ENCODE data around the gene STT3A. TPM values are rescaled to one million over a fixed set of nuclear protein-coding genes. Genes with fewer than 3 reads are reported as not detected.

Gene STT3A
- total and polyA plus RNA-seq, 2 of the 13 experiments (the other 11 are each of a cell fraction or from before 2014, with no cell fraction given), result 229 to 319 TPM

GRCh38 chr11:125554038-125554437 is 38.6 kb upstream of the STT3A start:
- Histone ChIP-seq H3K27ac (ENCODE audit: extremely low read length, insufficient read depth, low read length) (no peak overlapping the region), H2AFZ (ENCODE audit: low read length) (no peak overlapping the region), H3K4me2 (ENCODE audit: low read depth, low read length) (peak overlapping the region; percentile 10; the same call in 1 of the 2 replicates), H3K9me3 (ENCODE audit: low read length) (no peaks in the 10 kb centered on the region), H3K36me3 (replicated peaks in 1 of 2; ENCODE audit: control insufficient read depth in 1 of 2, insufficient read depth in 2 of 2, low read length in 2 of 2) (no peaks in the 10 kb centered on the region), H4K20me1 (ENCODE audit: insufficient read depth, low read length) (no peaks in the 10 kb centered on the region), H3K4me3 (replicated peaks in 1 of 3; ENCODE audit: insufficient read depth in 1 of 3, low read depth in 2 of 3, low read length in 3 of 3) (no peak overlapping the region), H3K27me3 (ENCODE audit: control insufficient read depth in 1 of 2, insufficient read depth in 2 of 2, low read length in 2 of 2) (no peaks in the 10 kb centered on the region; a peak in 1 of 5 replicates), H3K4me1 (ENCODE audit: insufficient read depth, low read length) (peaks cover 7% of the 10 kb centered on the region; the same call in 1 of the 2 replicates), H3K79me2 (ENCODE audit: insufficient read depth, low read length) (no peaks in the 10 kb centered on the region), H3K9ac (ENCODE audit: insufficient read depth, low read depth, low read length) (no peak overlapping the region)
- peak; percentile 44 for FAIRE-seq
- DNase-seq (ENCODE audit: low spot score), result peak; percentile 66
- POLR2A ChIA-PET, result interaction anchor here (1.1 kb wide), 2 partner anchors 12 to 38 kb away, joined by 3 to 5 read pairs; partner anchors contain the start of gene STT3A
- 5% methylated on average over 3 of the region's 3 CpGs for WGBS (ENCODE audit: low lambda C conversion rate)
- in situ Hi-C loops (cut with HindIII; ENCODE audit: extremely low pct_ligation_motif_present, low pct_unique_long_range_greater_than_20kb) (loop anchor here (10.0 kb wide), 1 partner anchor 321 kb away; no protein-coding TSS in a partner anchor), intact Hi-C loops (cut with micrococcal nuclease; ENCODE audit: unreplicated experiment) (no loop called here)
- CTCF ChIA-PET (ENCODE audit: low intra/inter-chr PET ratio, low total read pairs), result interaction anchor here (1.5 kb wide), 1 partner anchor 317 kb away, joined by 4 read pairs; no protein-coding TSS in a partner anchor
- BruUV-seq (replicated peaks), result no TSS peak
- peak; percentile 95 for ATAC-seq
- peak; percentile 81 for TF ChIP-seq NR2C2 (CRISPR knock-in tag; IDR thresholded peaks at IDR 0.05; ENCODE audit: borderline replicate concordance)
- TF ChIP-seq MAZ (IDR thresholded peaks at IDR 0.05; ENCODE audit: borderline replicate concordance, low read depth, low read length), result no peak
- TF ChIP-seq MAZ (CRISPR knock-in tag; IDR thresholded peaks at IDR 0.05; ENCODE audit: low read depth), result no peak
- TF ChIP-seq STAG1 (CRISPR knock-in tag; IDR thresholded peaks at IDR 0.05), result peak; percentile 74
- no peak for TF ChIP-seq ZNF12 (CRISPR knock-in tag; IDR thresholded peaks at IDR 0.05)
- TF ChIP-seq ZBTB4 (CRISPR knock-in tag; IDR thresholded peaks at IDR 0.05; ENCODE audit: borderline replicate concordance), result no peak
- TF ChIP-seq GATAD2A (CRISPR knock-in tag; IDR thresholded peaks at IDR 0.05), result 0 out of 2 replicates have a peak, but pooled peaks have one; percentile 19
- no peak for TF ChIP-seq POGZ (CRISPR knock-in tag; IDR thresholded peaks at IDR 0.05)
- TF ChIP-seq ZNF513 (CRISPR knock-in tag; conservative IDR thresholded peaks at IDR 0.05), result no peak
- TF ChIP-seq MYC (CRISPR knock-in tag; IDR thresholded peaks at IDR 0.05; ENCODE audit: borderline replicate concordance), result peak; percentile 67
- no peak for TF ChIP-seq GLI4 (CRISPR knock-in tag; IDR thresholded peaks at IDR 0.05; ENCODE audit: borderline replicate concordance)
- TF ChIP-seq, protein P1, sequence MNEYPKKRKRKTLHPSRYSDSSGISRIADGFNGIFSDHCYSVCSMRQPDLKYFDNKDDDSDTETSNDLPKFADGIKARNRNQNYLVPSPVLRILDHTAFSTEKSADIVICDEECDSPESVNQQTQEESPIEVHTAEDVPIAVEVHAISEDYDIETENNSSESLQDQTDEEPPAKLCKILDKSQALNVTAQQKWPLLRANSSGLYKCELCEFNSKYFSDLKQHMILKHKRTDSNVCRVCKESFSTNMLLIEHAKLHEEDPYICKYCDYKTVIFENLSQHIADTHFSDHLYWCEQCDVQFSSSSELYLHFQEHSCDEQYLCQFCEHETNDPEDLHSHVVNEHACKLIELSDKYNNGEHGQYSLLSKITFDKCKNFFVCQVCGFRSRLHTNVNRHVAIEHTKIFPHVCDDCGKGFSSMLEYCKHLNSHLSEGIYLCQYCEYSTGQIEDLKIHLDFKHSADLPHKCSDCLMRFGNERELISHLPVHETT (CRISPR knock-in tag; conservative IDR thresholded peaks at IDR 0.05), result no peak
- no peak for TF ChIP-seq CREB1 (IDR thresholded peaks at IDR 0.05)
- no peak for TF ChIP-seq CREB1 (CRISPR knock-in tag; IDR thresholded peaks at IDR 0.05)
- peak; percentile 72 for TF ChIP-seq SMC3 (IDR thresholded peaks at IDR 0.05; ENCODE audit: low read length)
- TF ChIP-seq, protein P2, sequence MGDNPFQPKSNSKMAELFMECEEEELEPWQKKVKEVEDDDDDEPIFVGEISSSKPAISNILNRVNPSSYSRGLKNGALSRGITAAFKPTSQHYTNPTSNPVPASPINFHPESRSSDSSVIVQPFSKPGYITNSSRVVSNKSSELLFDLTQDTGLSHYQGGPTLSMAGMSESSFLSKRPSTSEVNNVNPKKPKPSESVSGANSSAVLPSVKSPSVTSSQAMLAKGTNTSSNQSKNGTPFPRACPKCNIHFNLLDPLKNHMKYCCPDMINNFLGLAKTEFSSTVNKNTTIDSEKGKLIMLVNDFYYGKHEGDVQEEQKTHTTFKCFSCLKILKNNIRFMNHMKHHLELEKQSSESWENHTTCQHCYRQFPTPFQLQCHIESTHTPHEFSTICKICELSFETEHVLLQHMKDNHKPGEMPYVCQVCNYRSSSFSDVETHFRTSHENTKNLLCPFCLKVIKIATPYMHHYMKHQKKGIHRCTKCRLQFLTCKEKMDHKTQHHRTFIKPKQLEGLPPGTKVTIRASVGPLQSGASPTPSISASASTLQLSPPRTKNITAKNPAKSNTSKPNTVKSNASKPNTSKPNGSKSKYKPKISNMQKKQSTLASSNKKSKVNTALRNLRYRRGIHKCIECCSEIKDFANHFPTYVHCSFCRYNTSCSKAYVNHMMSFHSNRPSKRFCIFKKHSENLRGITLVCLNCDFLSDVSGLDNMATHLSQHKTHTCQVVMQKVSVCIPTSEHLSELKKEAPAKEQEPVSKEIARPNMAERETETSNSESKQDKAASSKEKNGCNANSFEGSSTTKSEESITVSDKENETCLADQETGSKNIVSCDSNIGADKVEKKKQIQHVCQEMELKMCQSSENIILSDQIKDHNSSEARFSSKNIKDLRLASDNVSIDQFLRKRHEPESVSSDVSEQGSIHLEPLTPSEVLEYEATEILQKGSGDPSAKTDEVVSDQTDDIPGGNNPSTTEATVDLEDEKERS (CRISPR knock-in tag; IDR thresholded peaks at IDR 0.05), result no peak
- TF ChIP-seq ZSCAN9 (CRISPR knock-in tag; IDR thresholded peaks at IDR 0.05; ENCODE audit: borderline replicate concordance), result no peak
